Heart right ventricle (tissue), 16 donors: Measurements from ENCODE around the gene SPTLC1. TPM values are rescaled to one million over a fixed set of nuclear protein-coding genes. Genes with fewer than 3 reads are reported as not detected.

Experiments used
- ATAC-seq, 8 donors: fragments of 200-7000 bp; cut with Tn5 transposase; one replicate each; pipeline ENCODE4 v1.9.1; 2020; ENCODE audit warnings: mild to moderate bottlenecking in 8 of 8, moderate library complexity in 8 of 8, moderate number of reproducible peaks in 1 of 8
- DNase-seq, 2 donors: peaks; one replicate each; pipeline ENCODE4 v3.0.0-alpha.2; 2020
- H3K27ac ChIP-seq, 10 donors: fragments of 200-600 bp; sonication (generic) in 2 of 10; one replicate each; pipeline versions ENCODE4 v1.5.0 to v1.8.0; 2020 to 2022; ENCODE audit warnings: mild to moderate bottlenecking in 3 of 10
- H3K27me3 ChIP-seq, 7 donors: fragments of 200-600 bp; one replicate each; pipeline ENCODE4 v1.8.0; 2021 to 2022; ENCODE audit warnings: mild to moderate bottlenecking in 2 of 7
- H3K36me3 ChIP-seq, 9 donors: fragments of 200-600 bp; sonication (generic) in 1 of 9; one replicate each; pipeline versions ENCODE4 v1.5.0 to v1.8.0; 2020 to 2022; ENCODE audit warnings: mild to moderate bottlenecking in 2 of 9
- H3K4me1 ChIP-seq, 9 donors: fragments of 200-600 bp; sonication (generic) in 1 of 9; one replicate each; pipeline versions ENCODE4 v1.5.0 to v1.8.0; 2020 to 2022; ENCODE audit warnings: mild to moderate bottlenecking in 4 of 9
- H3K4me3 ChIP-seq, 10 donors: fragments of 200-600 bp; sonication (generic) in 2 of 10; one replicate each; pipeline versions ENCODE4 v1.5.0 to v1.8.0; 2020 to 2022; ENCODE audit warnings: mild to moderate bottlenecking in 7 of 10, moderate library complexity in 2 of 10
- H3K9me3 ChIP-seq, 11 donors: fragments of 200-600 bp in 10 of 11; sonication (generic) in 2 of 11; one replicate each; pipeline versions ENCODE4 v1.5.0 to v1.8.0; 2013 to 2022; ENCODE audit warnings: mild to moderate bottlenecking in 2 of 11, control low read depth in 1 of 11, moderate library complexity in 1 of 11
- CTCF ChIP-seq, 9 donors: fragments of 200-600 bp; sonication (generic) in 2 of 9; IDR thresholded peaks; one replicate each; pipeline versions ENCODE4 v1.5.0 to v1.8.0; 2021 to 2022; ENCODE audit warnings: antibody characterized with exemption in 9 of 9, mild to moderate bottlenecking in 5 of 9, moderate library complexity in 1 of 9
- WGBS, 2 donors: extraction: QIAGEN DNeasy Blood & Tissue Kit; methylation state at CpG; one replicate each; pipeline ENCODE4 v1.1.7; 2013; ENCODE audit warnings: inconsistent platforms in 1 of 2; 5-methylcytosine and 5-hydroxymethylcytosine counted together
- intact Hi-C, 10 donors: fragments of 100-400 bp; cut with DNase I; formaldehyde crosslinking; loops; one replicate each; pipeline versions ENCODE4 v1.11.1 to v1.14.2; 2022
- polyA plus RNA-seq, 2 donors: library from polyadenylated mRNA; stranded (reverse); fragments of 200-250 nt; gene quantifications; one replicate each; pipeline ENCODE4 v1.2.3, GENCODE V29; 2013
- total RNA-seq, 10 donors: library from RNA; stranded (reverse); fragmentation: NEBNext Ultra II Directional in 3 of 10; extraction: Animal tissue kit (Norgen Biotek cat#: 25700) in 3 of 10; gene quantifications; one replicate each; pipeline versions ENCODE4 v1.2.1 to v1.2.4, GENCODE V29; 2021 to 2023
- donor health status: Arrhythmogenic right ventricular cardiomyopathy.
- donor health status: ischemic (EF 13 %, LVEDD 7.1; RV severe dilation, severe dysfunction).
- donor health status: healthy with polysubstance abuse.
- donor health status: DM: no; HTN: yes; CAD: no.
- donor health status: DM: no; HTN: no; CAD: no.
- donor health status: ischemic (EF 25% LVEDD 6.9; RV normal size, moderate dysfunction).
- donor health status: ischemic (EF 25% LVEDD 5.7; RV mildly dilated, moderate dysfunction).
- donor health status: healthy.
- donor health status: DM: yes; HTN: yes; CAD: no.
- donor health status: Ischemic cardiomyopathy.
- donor health status: ischemic (EF 35%, LVEDD 5.7; RV mildly dilated, moderate dysfunction).
- donor health status: nonischemic (EF 11% LVEDD 7.7; RV severe dilation, severe dysfunction).
- donor health status: DM: yes; HTN: yes; CAD: no.
- donor health status: PGD.
- donor health status: ischemic (EF 29% LVEDD 5.4; RV normal size, mild dysfunction).
- donor health status: nonischemic (EF 23%, LVEDD 6.1; RV moderate dilation, normal function).

The SPTLC1 gene
- total and polyA plus RNA-seq, 12 donors, result 17.1 to 28.1 (median 23.0) TPM

DNA sequence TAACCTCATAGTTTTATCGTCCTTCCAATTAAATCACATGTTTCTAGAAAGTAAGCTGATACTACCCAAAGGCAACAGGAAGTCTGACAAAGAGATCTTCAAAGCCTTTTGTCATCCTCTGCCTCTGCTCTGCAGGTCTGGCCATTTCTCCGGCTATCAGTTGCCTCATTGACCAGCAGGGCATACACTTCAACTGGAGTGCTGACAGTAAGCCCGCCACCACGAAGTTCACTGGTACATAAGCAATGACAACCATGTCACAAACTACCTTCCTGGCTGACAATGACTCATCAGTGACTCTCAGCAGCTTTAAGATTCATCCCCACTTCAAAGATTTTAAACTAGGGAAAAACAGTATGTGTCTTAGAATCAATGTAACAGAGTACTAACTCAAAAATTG is 20.6 kb downstream of the SPTLC1 start:
- Histone ChIP-seq H3K36me3 (peaks cover 0 to 32% (median 0%) of the 10 kb centered on the region in 9 donors), H3K27ac (no peak overlapping the region), H3K27me3 (no peaks in the 10 kb centered on the region), H3K4me3 (no peak overlapping the region), H3K4me1 (peaks cover 0 to 14% (median 0%) of the 10 kb centered on the region in 9 donors), H3K9me3 (no peaks in the 10 kb centered on the region)
- intact Hi-C loops, result no loop called here
- no peak for DNase-seq
- TF ChIP-seq CTCF (IDR thresholded peaks at IDR 0.05), result no peak
- WGBS, 2 donors, result 67 to 79% methylated on average over 4 of the region's 4 CpGs
- no peak for ATAC-seq

- H3K27ac ChIP-seq, result no peak overlapping the region
- H3K27me3 ChIP-seq, result no peaks in the 10 kb centered on the region
- intact Hi-C loops, result no loop called here
- H3K9me3 ChIP-seq, result no peaks in the 10 kb centered on the region
- WGBS, 2 donors, result 94 to 96% methylated on average over 1 of the region's 1 CpG
- no peak for TF ChIP-seq CTCF (IDR thresholded peaks at IDR 0.05)
- H3K4me3 ChIP-seq, result no peak overlapping the region
- H3K4me1 ChIP-seq, result no peaks in the 10 kb centered on the region
- H3K36me3 ChIP-seq, result peaks cover 0 to 83% (median 16%) of the 10 kb centered on the region in 9 donors
- no peak for ATAC-seq
- no peak for DNase-seq
These were observed 37.3 kb downstream of the SPTLC1 start for GRCh38 chr9:92077888-92078287.

GRCh38 chr9:92071634-92072033 is 43.6 kb downstream of the SPTLC1 start:
- intact Hi-C loops, result no loop called here
- DNase-seq (no peak), ATAC-seq (no peak)
- no peaks in the 10 kb centered on the region for H3K27me3 ChIP-seq
- no peaks in the 10 kb centered on the region for H3K9me3 ChIP-seq
- no peak for TF ChIP-seq CTCF (IDR thresholded peaks at IDR 0.05)
- H3K4me3 ChIP-seq, result no peak overlapping the region
- peaks cover 0 to 84% (median 13%) of the 10 kb centered on the region in 9 donors for H3K36me3 ChIP-seq
- no peaks in the 10 kb centered on the region for H3K4me1 ChIP-seq
- 89 to 95% methylated on average over 4 of the region's 4 CpGs for WGBS, 2 donors
- H3K27ac ChIP-seq, result no peak overlapping the region

- DNase-seq, result no peak
- Histone ChIP-seq H3K9me3 (peaks cover 0 to 34% (median 21%) of the 10 kb centered on the region in 11 donors), H3K36me3 (peaks cover 0 to 99% (median 39%) of the 10 kb centered on the region in 9 donors), H3K27ac (no peak overlapping the region), H3K27me3 (no peaks in the 10 kb centered on the region), H3K4me3 (no peak overlapping the region), H3K4me1 (no peaks in the 10 kb centered on the region)
- no peak for ATAC-seq
- WGBS, 2 donors, result 88 to 90% methylated on average over 5 of the region's 5 CpGs
- intact Hi-C loops, result no loop called here
- TF ChIP-seq CTCF (IDR thresholded peaks at IDR 0.05), result no peak
These were observed 49.0 kb downstream of the SPTLC1 start for GRCh38 chr9:92066168-92066567.
